K562 (cell line): ENCODE results near the gene FEV. TPM values are rescaled to one million over a fixed set of nuclear protein-coding genes. Genes with fewer than 3 reads are reported as not detected.

ENCODE experiments used
- CCAR2 ChIP-seq: fragments of 200-400 bp; formaldehyde crosslinking; IDR thresholded peaks from 2 replicates; pipeline ENCODE4 v1.6.1; 2017; ENCODE audit warnings: mild to moderate bottlenecking, low read depth, low read length
- CTCF ChIP-seq, 3 experiments: IDR thresholded peaks in 2 of 3; conservative IDR thresholded peaks in 1 of 3; 2 replicates each; pipeline ENCODE4 v1.5.1; 2011 to 2012; ENCODE audit warnings: low read length in 3 of 3, mild to moderate bottlenecking in 3 of 3, control low read depth in 2 of 3, improper control_type of control experiment in 1 of 3, inconsistent platforms in 1 of 3, low read depth in 1 of 3, mixed read lengths in 1 of 3, moderate library complexity in 1 of 3; ENCODE audit not compliant: insufficient read depth in 2 of 3
- EP300 ChIP-seq: IDR thresholded peaks from 2 replicates; pipeline ENCODE4 v1.6.1; 2012; ENCODE audit warnings: low read length, improper control_type of control experiment
- PTBP1 ChIP-seq: fragments of 200-400 bp; formaldehyde crosslinking; IDR thresholded peaks from 2 replicates; pipeline ENCODE4 v1.6.1; 2017; ENCODE audit warnings: low read depth, low read length
- RAD51 ChIP-seq: fragments of 450-650 bp; IDR thresholded peaks from 2 replicates; pipeline ENCODE4 v1.7.1; 2016; ENCODE audit warnings: low read depth, mild to moderate bottlenecking, borderline replicate concordance
- RBM39 ChIP-seq: fragments of 200-400 bp; formaldehyde crosslinking; optimal IDR thresholded peaks from 2 replicates; pipeline ENCODE3; 2018; ENCODE audit warnings: low read depth, low read length
- RFX1 ChIP-seq: fragments of 450-650 bp; IDR thresholded peaks from 2 replicates; pipeline ENCODE4 v1.6.1; 2016; ENCODE audit warnings: mild to moderate bottlenecking, moderate library complexity
- RFX5 ChIP-seq: IDR thresholded peaks from 2 replicates; pipeline ENCODE4 v1.6.1; 2011; ENCODE audit warnings: low read depth, mild to moderate bottlenecking, improper control_type of control experiment, low read length
- RNF219 ChIP-seq: fragments of 250-450 bp; sonication (Bioruptor Pico); IDR thresholded peaks from 2 replicates; pipeline ENCODE4 v1.5.0; 2022; ENCODE audit warnings: mild to moderate bottlenecking
- SAFB2 ChIP-seq: fragments of 200-400 bp; formaldehyde crosslinking; IDR thresholded peaks from 2 replicates; pipeline ENCODE4 v1.6.1; 2018; ENCODE audit warnings: borderline replicate concordance, low read length, low read depth, moderate library complexity; ENCODE audit not compliant: severe bottlenecking
- ZBTB17 ChIP-seq: fragments of 450-650 bp; formaldehyde crosslinking; IDR thresholded peaks from 2 replicates; pipeline ENCODE4 v1.4.0; 2020; ENCODE audit warnings: mild to moderate bottlenecking
- ZNF263 ChIP-seq: sonication (generic); formaldehyde crosslinking; IDR thresholded peaks from 2 replicates; pipeline ENCODE4 v1.8.0; 2022; ENCODE audit warnings: mild to moderate bottlenecking, missing genetic modification reagents, borderline replicate concordance
- ZNF76 ChIP-seq: fragments of 250-450 bp; sonication (Bioruptor Pico); IDR thresholded peaks from 2 replicates; pipeline ENCODE4 v1.4.0; 2020; ENCODE audit warnings: mild to moderate bottlenecking, moderate library complexity, borderline replicate concordance
- ZSCAN32 ChIP-seq: fragments of 450-650 bp; formaldehyde crosslinking; IDR thresholded peaks from 2 replicates; pipeline ENCODE4 v1.4.0; 2020; ENCODE audit warnings: mild to moderate bottlenecking, moderate library complexity
- polyA plus RNA-seq, 8 experiments: library from polyadenylated mRNA; depleted of rRNA in 4 of 8; stranded (reverse) in 5 of 8; unstranded in 3 of 8; fragments of >200 nt; fragmentation: Nextera tagmentation in 2 of 8; fragmentation: Illumina TruSeq in 1 of 8; extraction: Ambion mirVana in 2 of 8; extraction: Trizol in 1 of 8; gene quantifications; 2 replicates each; pipeline versions ENCODE4 v1.2.1 to v1.2.3, GENCODE V29; 2011 to 2014; ENCODE audit warnings: inconsistent platforms in 1 of 8, missing spikeins in 1 of 8
- total RNA-seq, 7 experiments: library from RNA; depleted of rRNA in 6 of 7; stranded (reverse); fragments of >200 nt in 6 of 7; fragmentation: Illumina TruSeq in 2 of 7; extraction: Trizol in 2 of 7; gene quantifications; 2 replicates each; pipeline versions ENCODE4 v1.2.1 to v1.2.3, GENCODE V29; 2011 to 2021; ENCODE audit warnings: low replicate concordance in 1 of 7
- TF ChIP-seq, protein P1 (sequence below): fragments of 450-650 bp; IDR thresholded peaks from 2 replicates; pipeline ENCODE4 v1.7.1; 2018; ENCODE audit warnings: mild to moderate bottlenecking, low read depth; ENCODE audit not compliant: partially characterized antibody
- TF ChIP-seq, protein P2 (sequence below): sonication (generic); formaldehyde crosslinking; IDR thresholded peaks from 2 replicates; pipeline ENCODE4 v1.8.0; 2023; ENCODE audit warnings: mild to moderate bottlenecking, missing genetic modification reagents
- TF ChIP-seq, protein P3 (sequence below): fragments of 250-450 bp; sonication (Bioruptor Pico); IDR thresholded peaks from 2 replicates; pipeline ENCODE4 v1.5.0; 2021; ENCODE audit warnings: mild to moderate bottlenecking, borderline replicate concordance

FEV gene
- total and polyA plus RNA-seq, 9 of the 15 experiments (the other 6 are each of a cell fraction or from before 2014, with no cell fraction given): 0.08 to 1.6 (median 0.62) TPM; not detected in 1

DNA sequence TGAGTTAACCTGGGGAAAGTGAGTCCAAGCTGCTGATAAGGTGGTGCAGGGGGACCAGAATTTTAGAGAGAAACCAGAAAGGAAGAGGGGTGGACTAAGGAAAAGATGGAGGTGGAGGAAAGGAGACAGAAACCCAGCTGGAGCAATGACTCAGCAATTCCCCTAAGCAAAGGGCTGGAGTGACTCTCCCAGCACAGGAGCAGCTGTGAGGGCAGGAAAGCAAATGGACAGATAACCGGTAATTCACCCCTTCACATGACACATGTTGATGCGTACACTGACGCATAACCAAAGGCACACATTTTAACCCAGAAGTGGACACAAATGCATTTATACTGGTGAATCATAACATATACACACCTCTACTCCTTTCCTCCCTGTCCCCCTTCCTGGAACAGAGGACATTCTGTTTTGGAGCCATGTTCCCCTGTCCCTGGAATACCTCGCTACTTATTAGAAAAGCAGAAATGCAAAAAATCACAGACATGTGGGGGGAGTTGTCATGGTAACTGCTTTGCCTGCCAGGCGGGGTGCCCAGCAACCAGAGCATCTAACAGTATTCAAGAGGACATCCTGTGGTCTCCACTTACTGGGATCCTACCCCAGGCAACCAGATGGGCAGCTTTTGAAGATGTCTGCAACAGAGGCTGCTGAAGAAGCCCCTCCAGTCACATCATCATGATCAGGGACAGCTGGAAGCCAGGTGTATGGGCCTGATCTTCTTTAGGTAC lies 20.8 kb downstream of the FEV start (continued):
- no peak for TF ChIP-seq CTCF (IDR thresholded peaks at IDR 0.05 in 2 of 3, conservative IDR thresholded peaks at IDR 0.05 in 1 of 3; ENCODE audit: insufficient read depth in 2 of 3, low read depth in 1 of 3, low read length in 3 of 3)
- no peak for TF ChIP-seq CCAR2
- no peak for TF ChIP-seq ZSCAN32 (CRISPR knock-in tag)
- TF ChIP-seq, protein P1, sequence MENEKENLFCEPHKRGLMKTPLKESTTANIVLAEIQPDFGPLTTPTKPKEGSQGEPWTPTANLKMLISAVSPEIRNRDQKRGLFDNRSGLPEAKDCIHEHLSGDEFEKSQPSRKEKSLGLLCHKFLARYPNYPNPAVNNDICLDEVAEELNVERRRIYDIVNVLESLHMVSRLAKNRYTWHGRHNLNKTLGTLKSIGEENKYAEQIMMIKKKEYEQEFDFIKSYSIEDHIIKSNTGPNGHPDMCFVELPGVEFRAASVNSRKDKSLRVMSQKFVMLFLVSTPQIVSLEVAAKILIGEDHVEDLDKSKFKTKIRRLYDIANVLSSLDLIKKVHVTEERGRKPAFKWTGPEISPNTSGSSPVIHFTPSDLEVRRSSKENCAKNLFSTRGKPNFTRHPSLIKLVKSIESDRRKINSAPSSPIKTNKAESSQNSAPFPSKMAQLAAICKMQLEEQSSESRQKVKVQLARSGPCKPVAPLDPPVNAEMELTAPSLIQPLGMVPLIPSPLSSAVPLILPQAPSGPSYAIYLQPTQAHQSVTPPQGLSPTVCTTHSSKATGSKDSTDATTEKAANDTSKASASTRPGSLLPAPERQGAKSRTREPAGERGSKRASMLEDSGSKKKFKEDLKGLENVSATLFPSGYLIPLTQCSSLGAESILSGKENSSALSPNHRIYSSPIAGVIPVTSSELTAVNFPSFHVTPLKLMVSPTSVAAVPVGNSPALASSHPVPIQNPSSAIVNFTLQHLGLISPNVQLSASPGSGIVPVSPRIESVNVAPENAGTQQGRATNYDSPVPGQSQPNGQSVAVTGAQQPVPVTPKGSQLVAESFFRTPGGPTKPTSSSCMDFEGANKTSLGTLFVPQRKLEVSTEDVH: no peak
- TF ChIP-seq, protein P2, sequence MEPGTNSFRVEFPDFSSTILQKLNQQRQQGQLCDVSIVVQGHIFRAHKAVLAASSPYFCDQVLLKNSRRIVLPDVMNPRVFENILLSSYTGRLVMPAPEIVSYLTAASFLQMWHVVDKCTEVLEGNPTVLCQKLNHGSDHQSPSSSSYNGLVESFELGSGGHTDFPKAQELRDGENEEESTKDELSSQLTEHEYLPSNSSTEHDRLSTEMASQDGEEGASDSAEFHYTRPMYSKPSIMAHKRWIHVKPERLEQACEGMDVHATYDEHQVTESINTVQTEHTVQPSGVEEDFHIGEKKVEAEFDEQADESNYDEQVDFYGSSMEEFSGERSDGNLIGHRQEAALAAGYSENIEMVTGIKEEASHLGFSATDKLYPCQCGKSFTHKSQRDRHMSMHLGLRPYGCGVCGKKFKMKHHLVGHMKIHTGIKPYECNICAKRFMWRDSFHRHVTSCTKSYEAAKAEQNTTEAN (CRISPR knock-in tag): no peak
- TF ChIP-seq EP300: peak; percentile 37; the same call in 1 of the 2 replicates
- TF ChIP-seq ZBTB17 (CRISPR knock-in tag): no peak
- TF ChIP-seq SAFB2: no peak
- TF ChIP-seq, protein P3, sequence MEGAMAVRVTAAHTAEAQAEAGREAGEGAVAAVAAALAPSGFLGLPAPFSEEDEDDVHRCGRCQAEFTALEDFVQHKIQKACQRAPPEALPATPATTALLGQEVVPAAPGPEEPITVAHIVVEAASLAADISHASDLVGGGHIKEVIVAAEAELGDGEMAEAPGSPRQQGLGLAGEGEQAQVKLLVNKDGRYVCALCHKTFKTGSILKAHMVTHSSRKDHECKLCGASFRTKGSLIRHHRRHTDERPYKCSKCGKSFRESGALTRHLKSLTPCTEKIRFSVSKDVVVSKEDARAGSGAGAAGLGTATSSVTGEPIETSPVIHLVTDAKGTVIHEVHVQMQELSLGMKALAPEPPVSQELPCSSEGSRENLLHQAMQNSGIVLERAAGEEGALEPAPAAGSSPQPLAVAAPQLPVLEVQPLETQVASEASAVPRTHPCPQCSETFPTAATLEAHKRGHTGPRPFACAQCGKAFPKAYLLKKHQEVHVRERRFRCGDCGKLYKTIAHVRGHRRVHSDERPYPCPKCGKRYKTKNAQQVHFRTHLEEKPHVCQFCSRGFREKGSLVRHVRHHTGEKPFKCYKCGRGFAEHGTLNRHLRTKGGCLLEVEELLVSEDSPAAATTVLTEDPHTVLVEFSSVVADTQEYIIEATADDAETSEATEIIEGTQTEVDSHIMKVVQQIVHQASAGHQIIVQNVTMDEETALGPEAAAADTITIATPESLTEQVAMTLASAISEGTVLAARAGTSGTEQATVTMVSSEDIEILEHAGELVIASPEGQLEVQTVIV: no peak
- no peak for TF ChIP-seq PTBP1
- no peak for TF ChIP-seq RBM39
- TF ChIP-seq RNF219 (CRISPR knock-in tag): no peak
- no peak for TF ChIP-seq RFX5
- TF ChIP-seq ZNF76: no peak
- no peak for TF ChIP-seq ZNF263 (CRISPR knock-in tag)
- peak; percentile 83 for TF ChIP-seq RFX1
- TF ChIP-seq RAD51: no peak
